ENCODE results near the gene TIMELESS. TPM values are rescaled to one million over a fixed set of nuclear protein-coding genes. Genes with fewer than 3 reads are reported as not detected.

The TIMELESS gene
- total and polyA plus RNA-seq, 9 of the 15 experiments (the other 6 are each of a cell fraction or from before 2014, with no cell fraction given) = 11.9 to 59.2 (median 35.8) TPM

GRCh38 chr12:56468216-56469006 lies 19.2 kb upstream of the TIMELESS start, which contains the start of gene SPRYD4 (continued):
- TF ChIP-seq GTF3C2 (IDR thresholded peaks at IDR 0.05; ENCODE audit: borderline replicate concordance, extremely low read depth, insufficient read length) (no peak), FOXO4 (CRISPR knock-in tag; IDR thresholded peaks at IDR 0.05) (no peak), RFX1 (IDR thresholded peaks at IDR 0.05) (no peak), SRSF3 (IDR thresholded peaks at IDR 0.05; ENCODE audit: insufficient read depth, low read length) (no peak), PHB2 (IDR thresholded peaks at IDR 0.05; ENCODE audit: low read depth) (no peak), CHD4 (IDR thresholded peaks at IDR 0.05; ENCODE audit: insufficient read depth, insufficient replicate concordance, low read depth, low read length, poor library complexity, severe bottlenecking) (no peak), CBX1 (IDR thresholded peaks at IDR 0.05; ENCODE audit: low read depth) (peak; percentile 44; the same call in 1 of the 2 replicates), HDAC1 (IDR thresholded peaks at IDR 0.05) (peak; percentile 78 to 99), ARID1B (IDR thresholded peaks at IDR 0.05) (peak; percentile 45), DPF2 (IDR thresholded peaks at IDR 0.05) (0 out of 2 replicates have a peak, but pooled peaks have one; percentile 25), SAFB (IDR thresholded peaks at IDR 0.05; ENCODE audit: borderline replicate concordance, low read depth, low read length) (no peak), THAP12 (CRISPR knock-in tag; IDR thresholded peaks at IDR 0.05) (peak; percentile 79), ZNF124 (CRISPR knock-in tag; IDR thresholded peaks at IDR 0.05) (no peak), YBX1 (IDR thresholded peaks at IDR 0.05) (no peak), ZNF589 (CRISPR knock-in tag; IDR thresholded peaks at IDR 0.05; ENCODE audit: low read depth) (peak; percentile 84), PKNOX1 (IDR thresholded peaks at IDR 0.05) (no peak), NCOA4 (IDR thresholded peaks at IDR 0.05; ENCODE audit: partially characterized antibody) (no peak), BRD9 (IDR thresholded peaks at IDR 0.05; ENCODE audit: low read depth, partially characterized antibody) (peak; percentile 81), ZKSCAN1 (IDR thresholded peaks at IDR 0.05; ENCODE audit: low read depth, low read length) (0 out of 2 replicates have a peak, but pooled peaks have one; percentile 43)
